Fibroblast of gingiva (primary cell): ENCODE results near the gene GOPC.

Experiments
- DNase-seq: peaks from one replicate; pipeline ENCODE4 v3.0.0-alpha.2; 2011; ENCODE audit warnings: low read depth

Gene GOPC

DNA sequence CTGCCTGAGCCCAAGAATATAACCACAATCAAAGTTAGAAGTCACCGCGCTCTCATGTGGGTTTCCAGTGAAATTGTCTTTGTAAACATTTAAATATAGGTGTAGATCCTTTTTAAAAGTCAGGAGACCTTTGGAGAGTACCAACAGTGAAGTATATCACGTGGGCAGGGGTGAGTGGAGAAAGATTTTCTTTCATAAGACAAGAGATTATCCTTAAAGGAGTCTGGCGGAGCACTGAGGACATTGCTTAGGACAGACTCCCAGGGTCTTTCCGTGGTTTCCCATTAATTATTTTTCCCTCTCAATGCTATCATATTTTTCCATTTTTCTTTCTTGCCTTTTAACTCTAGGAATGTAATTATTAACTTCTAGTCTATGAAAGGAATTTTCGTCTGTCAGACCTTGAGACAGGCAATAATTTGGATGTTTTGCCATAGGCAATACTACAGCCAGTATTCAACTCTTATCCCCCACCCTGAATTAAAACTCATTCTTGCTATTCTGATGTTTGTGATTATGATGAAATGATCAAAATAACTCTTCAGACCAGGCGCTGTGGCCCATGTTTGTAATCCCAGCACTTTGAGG is 88.4 kb downstream of the GOPC start:
- no peak for DNase-seq

GRCh38 chr6:117512987-117513573 is 89.2 kb downstream of the GOPC start:
- no peak for DNase-seq

DNA sequence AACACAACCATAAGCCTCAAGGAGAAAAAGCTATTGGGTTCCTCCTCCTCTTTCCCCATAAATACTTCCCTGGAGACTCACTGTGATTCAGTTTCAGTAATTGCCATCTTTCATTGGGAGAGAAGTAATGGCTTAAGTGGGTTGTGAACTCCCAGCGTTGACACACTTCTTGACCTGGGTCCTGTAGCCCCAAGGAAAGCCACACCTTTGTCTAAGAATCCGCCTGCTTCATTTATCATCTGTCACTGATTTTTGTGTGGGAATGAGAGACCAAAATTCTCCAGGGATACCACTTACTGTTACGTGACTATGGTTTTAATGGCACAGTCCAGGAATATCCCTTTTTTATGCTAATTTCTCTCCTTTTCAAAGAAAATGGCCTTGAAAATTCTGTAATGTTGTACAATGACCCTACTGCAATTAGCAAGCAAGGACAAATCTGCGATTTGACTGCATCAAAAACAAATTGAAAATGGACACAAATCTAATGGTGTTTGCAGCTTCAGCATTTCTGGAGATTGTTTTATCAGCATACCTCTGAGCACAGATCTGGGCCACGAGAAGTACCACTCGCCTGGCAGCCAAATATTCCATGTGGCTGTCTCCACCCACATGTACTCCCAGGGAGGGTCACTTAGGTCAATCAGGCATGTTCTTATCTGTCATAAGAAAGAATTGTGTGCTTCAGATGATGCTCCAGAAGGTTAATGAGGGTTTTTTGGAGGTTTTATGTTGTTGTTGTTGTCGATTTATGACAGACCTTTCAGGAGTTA is 90.1 kb downstream of the GOPC start:
- DNase-seq = no peak
